ENCODE results near the gene RAD23A. TPM values are rescaled to one million over a fixed set of nuclear protein-coding genes. Genes with fewer than 3 reads are reported as not detected.

The RAD23A gene
- total RNA-seq, 6 donors from 2014 or later: 69.1 to 115 (median 98.8) TPM

- H3K36me3 ChIP-seq: peaks cover 6 to 26% (median 19%) of the 10 kb centered on the region in 4 donors
- TF ChIP-seq EP300 (IDR thresholded peaks at IDR 0.05) (peak in 1 of 4 donors; percentile 85), CTCF (IDR thresholded peaks at IDR 0.05) (no peak), POLR2AphosphoS5 (IDR thresholded peaks at IDR 0.05) (peak; percentile 96 to 98), POLR2A (IDR thresholded peaks at IDR 0.05) (peak in 2 of 4 donors; percentile 46 to 72)
- 0 to 2% methylated on average over 4 to 46 of the region's 51 CpGs for WGBS, 2 donors
- no peaks in the 10 kb centered on the region for H3K9me3 ChIP-seq
- H3K4me3 ChIP-seq: peak within 1 kb of the TSS; percentile 89 to 97 (median 94)
- H3K4me1 ChIP-seq: peaks cover 20 to 48% (median 22%) of the 10 kb centered on the region in 4 donors
- H3K27ac ChIP-seq: peak within 1 kb of the TSS; percentile 74 to 86 (median 82)
- peak; percentile 95 to 96 for DNase-seq
- H3K27me3 ChIP-seq: no peaks in the 10 kb centered on the region
- peak; percentile 89 for ATAC-seq (ENCODE audit: low FRiP score in 2 of 2)
Observed at GRCh38 chr19:12933287-12934072, 12.2 kb upstream of the RAD23A start, which contains the start of gene FARSA. Gene FARSA, minus strand, starts transcription at chr19:12933711. Its CDS starts 15 bp downstream, at chr19:12933696.

- Histone ChIP-seq H3K36me3 (peaks cover 0 to 17% (median 8%) of the 10 kb centered on the region in 4 donors), H3K27me3 (no peaks in the 10 kb centered on the region), H3K9me3 (no peaks in the 10 kb centered on the region), H3K4me1 (peaks cover 27 to 59% (median 30%) of the 10 kb centered on the region in 4 donors), H3K27ac (no peak overlapping the region), H3K4me3 (no peak overlapping the region)
- no peak for TF ChIP-seq CTCF (IDR thresholded peaks at IDR 0.05)
- no peak for TF ChIP-seq EP300 (IDR thresholded peaks at IDR 0.05)
- no peak for TF ChIP-seq POLR2A (IDR thresholded peaks at IDR 0.05)
- TF ChIP-seq POLR2AphosphoS5 (IDR thresholded peaks at IDR 0.05): no peak
- DNase-seq: no peak
- ATAC-seq (ENCODE audit: low FRiP score in 2 of 2): no peak
- 87 to 91% methylated on average over 10 of the region's 10 CpGs for WGBS, 2 donors
Observed at GRCh38 chr19:12935071-12935470, 10.6 kb upstream of the RAD23A start.

- H3K4me1 ChIP-seq: peaks cover 41 to 63% (median 44%) of the 10 kb centered on the region in 4 donors
- no peak for DNase-seq
- no peak overlapping the region for H3K27ac ChIP-seq
- WGBS, 2 donors: 50 to 70% methylated on average over 7 of the region's 7 CpGs
- peaks cover 10 to 24% (median 18%) of the 10 kb centered on the region in 4 donors for H3K36me3 ChIP-seq
- no peaks in the 10 kb centered on the region for H3K27me3 ChIP-seq
- no peaks in the 10 kb centered on the region for H3K9me3 ChIP-seq
- H3K4me3 ChIP-seq: no peak overlapping the region
- ATAC-seq (ENCODE audit: low FRiP score in 2 of 2): no peak
- no peak for TF ChIP-seq POLR2A (IDR thresholded peaks at IDR 0.05)
- no peak for TF ChIP-seq POLR2AphosphoS5 (IDR thresholded peaks at IDR 0.05)
- no peak for TF ChIP-seq CTCF (IDR thresholded peaks at IDR 0.05)
- no peak for TF ChIP-seq EP300 (IDR thresholded peaks at IDR 0.05)
Observed at GRCh38 chr19:12936582-12936981, 9.1 kb upstream of the RAD23A start.

- DNase-seq (peak in 1 of 2 donors; percentile 63), ATAC-seq (ENCODE audit: low FRiP score in 2 of 2) (no peak)
- H3K36me3 ChIP-seq: peaks cover 10 to 31% (median 24%) of the 10 kb centered on the region in 4 donors
- 12 to 25% methylated on average over 21 to 23 of the region's 23 CpGs for WGBS, 2 donors
- peaks cover 41 to 63% (median 45%) of the 10 kb centered on the region in 4 donors for H3K4me1 ChIP-seq
- peak overlapping the region in 3 of 4 donors; percentile 68 to 91 (median 79) for H3K4me3 ChIP-seq
- no peaks in the 10 kb centered on the region for H3K9me3 ChIP-seq
- no peaks in the 10 kb centered on the region for H3K27me3 ChIP-seq
- H3K27ac ChIP-seq: peak overlapping the region in 3 of 4 donors; percentile 21 to 94 (median 92)
- peak in 1 of 6 experiments; percentile 2 for TF ChIP-seq CTCF (IDR thresholded peaks at IDR 0.05)
- TF ChIP-seq POLR2AphosphoS5 (IDR thresholded peaks at IDR 0.05): no peak
Observed at GRCh38 chr19:12937093-12937926, 8.4 kb upstream of the RAD23A start.
